Gastroesophageal sphincter (tissue), 4 donors: ENCODE data around the gene ROPN1. TPM values are rescaled to one million over a fixed set of nuclear protein-coding genes. Genes with fewer than 3 reads are reported as not detected.

Experiments used
- ATAC-seq: fragments of 150-250 bp; one replicate; pipeline ENCODE4 v1.9.1; 2016; ENCODE audit warnings: mild to moderate bottlenecking, moderate library complexity
- H3K27ac ChIP-seq, 4 donors: fragments of 200-600 bp; sonication (generic) in 3 of 4; 1 replicate in 3 of 4; 2 replicates in 1 of 4; pipeline ENCODE4 v1.5.1; 2016 to 2019
- H3K27me3 ChIP-seq: fragments of 200-600 bp; sonication (generic); one replicate; pipeline ENCODE4 v1.5.1; 2019
- H3K36me3 ChIP-seq, 2 donors: fragments of 200-600 bp; sonication (generic); one replicate each; pipeline ENCODE4 v1.5.1; 2019; ENCODE audit warnings: control low read depth in 1 of 2
- H3K4me1 ChIP-seq, 3 donors: fragments of 200-600 bp; sonication (generic); 1 replicate in 2 of 3; 2 replicates in 1 of 3; pipeline ENCODE4 v1.5.1; 2016 to 2019; ENCODE audit warnings: control low read depth in 2 of 3
- H3K4me3 ChIP-seq, 2 donors: fragments of 200-600 bp; sonication (generic); one replicate each; pipeline ENCODE4 v1.5.1; 2019; ENCODE audit warnings: mild to moderate bottlenecking in 1 of 2, moderate library complexity in 1 of 2
- H3K9me3 ChIP-seq, 3 donors: fragments of 200-600 bp; sonication (generic); one replicate each; pipeline ENCODE4 v1.5.1; 2017 to 2019; ENCODE audit warnings: control low read depth in 2 of 3
- EP300 ChIP-seq: sonication (generic); formaldehyde crosslinking; IDR thresholded peaks from one replicate; pipeline ENCODE4 v1.6.1; 2017; ENCODE audit warnings: antibody characterized with exemption, mild to moderate bottlenecking
- POLR2A ChIP-seq, 2 donors: fragments of 450-650 bp; IDR thresholded peaks; one replicate each; pipeline ENCODE4 v1.6.1; 2017; ENCODE audit warnings: antibody characterized with exemption in 2 of 2, mild to moderate bottlenecking in 2 of 2, moderate library complexity in 1 of 2
- POLR2AphosphoS5 ChIP-seq: sonication (generic); formaldehyde crosslinking; IDR thresholded peaks from one replicate; pipeline ENCODE4 v1.6.1; 2017; ENCODE audit warnings: antibody characterized with exemption
- WGBS, 2 donors: methylation state at CpG; one replicate each; pipeline ENCODE4 v1.1.5; 2018; ENCODE audit warnings: low coverage in 1 of 2; 5-methylcytosine and 5-hydroxymethylcytosine counted together
- total RNA-seq, 4 donors: library from RNA; depleted of rRNA; stranded (reverse); fragments of >200 nt; gene quantifications; one replicate each; pipeline ENCODE4 v1.1.0, GENCODE V29; 2016
- TF ChIP-seq, protein P1 (sequence below), 4 experiments: fragments of 200-600 bp in 2 of 4; fragments of 450-650 bp in 2 of 4; sonication (generic) in 1 of 4; IDR thresholded peaks; one replicate each; pipeline ENCODE4 v1.5.1; 2017 to 2019; ENCODE audit warnings: antibody characterized with exemption in 4 of 4, mild to moderate bottlenecking in 2 of 4, moderate library complexity in 2 of 4

ROPN1 gene
- total RNA-seq, 4 donors from 2014 or later: 0.93 TPM; not detected in 3

DNA sequence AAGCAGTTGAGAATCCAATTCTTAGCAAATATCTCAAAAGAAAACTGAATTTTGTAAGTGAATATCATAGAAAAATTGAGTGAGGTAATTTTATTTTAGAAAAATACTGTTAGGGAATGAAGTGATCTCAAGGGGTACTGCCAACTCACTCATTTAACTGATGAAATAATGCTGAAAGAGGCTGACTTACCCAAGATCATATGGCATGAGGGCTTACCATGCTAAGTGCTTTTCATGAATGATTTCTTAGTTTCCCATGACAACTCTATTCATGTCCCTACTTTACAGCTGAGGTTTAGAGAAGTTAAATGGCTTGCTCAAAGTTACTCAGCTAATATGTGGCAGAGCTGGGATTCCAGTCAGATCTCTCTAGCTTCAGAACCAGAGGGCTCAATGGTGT is 61.5 kb downstream of the ROPN1 start:
- H3K36me3 ChIP-seq: peaks cover 3 to 48% of the 10 kb centered on the region in 2 donors
- TF ChIP-seq EP300: no peak
- no peak for TF ChIP-seq POLR2AphosphoS5
- TF ChIP-seq, protein P1, sequence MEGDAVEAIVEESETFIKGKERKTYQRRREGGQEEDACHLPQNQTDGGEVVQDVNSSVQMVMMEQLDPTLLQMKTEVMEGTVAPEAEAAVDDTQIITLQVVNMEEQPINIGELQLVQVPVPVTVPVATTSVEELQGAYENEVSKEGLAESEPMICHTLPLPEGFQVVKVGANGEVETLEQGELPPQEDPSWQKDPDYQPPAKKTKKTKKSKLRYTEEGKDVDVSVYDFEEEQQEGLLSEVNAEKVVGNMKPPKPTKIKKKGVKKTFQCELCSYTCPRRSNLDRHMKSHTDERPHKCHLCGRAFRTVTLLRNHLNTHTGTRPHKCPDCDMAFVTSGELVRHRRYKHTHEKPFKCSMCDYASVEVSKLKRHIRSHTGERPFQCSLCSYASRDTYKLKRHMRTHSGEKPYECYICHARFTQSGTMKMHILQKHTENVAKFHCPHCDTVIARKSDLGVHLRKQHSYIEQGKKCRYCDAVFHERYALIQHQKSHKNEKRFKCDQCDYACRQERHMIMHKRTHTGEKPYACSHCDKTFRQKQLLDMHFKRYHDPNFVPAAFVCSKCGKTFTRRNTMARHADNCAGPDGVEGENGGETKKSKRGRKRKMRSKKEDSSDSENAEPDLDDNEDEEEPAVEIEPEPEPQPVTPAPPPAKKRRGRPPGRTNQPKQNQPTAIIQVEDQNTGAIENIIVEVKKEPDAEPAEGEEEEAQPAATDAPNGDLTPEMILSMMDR (IDR thresholded peaks at IDR 0.05): no peak
- TF ChIP-seq POLR2A (IDR thresholded peaks at IDR 0.05): no peak
- H3K27me3 ChIP-seq: no peaks in the 10 kb centered on the region
- H3K9me3 ChIP-seq: no peaks in the 10 kb centered on the region
- H3K27ac ChIP-seq: no peak overlapping the region
- ATAC-seq: no peak
- H3K4me1 ChIP-seq: no peaks in the 10 kb centered on the region
- H3K4me3 ChIP-seq: no peak overlapping the region

DNA sequence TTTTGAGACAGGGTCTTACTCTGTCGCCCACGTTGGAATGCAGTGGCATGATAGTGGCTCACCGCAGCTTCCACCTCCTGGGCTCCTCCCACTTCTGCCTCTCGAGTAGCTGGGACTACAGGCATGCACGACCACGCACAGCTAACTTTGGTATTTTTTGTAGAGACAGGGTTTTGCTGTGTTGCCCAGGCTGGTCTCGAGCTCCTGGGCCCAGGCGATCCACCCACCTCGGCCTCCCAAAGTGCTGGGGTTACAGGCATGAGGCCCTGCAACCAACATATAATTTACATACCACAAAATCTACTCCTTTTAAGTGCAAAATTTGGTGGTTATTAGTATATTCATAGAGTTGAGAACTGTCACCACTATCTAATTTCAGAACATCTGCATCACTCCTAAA is 62.6 kb downstream of the ROPN1 start:
- WGBS, 2 donors: 96 to 98% methylated on average over 7 of the region's 9 CpGs
- TF ChIP-seq, protein P1 (IDR thresholded peaks at IDR 0.05): no peak
- TF ChIP-seq POLR2A (IDR thresholded peaks at IDR 0.05): no peak
- TF ChIP-seq POLR2AphosphoS5: no peak
- no peak for TF ChIP-seq EP300
- H3K36me3 ChIP-seq: peaks cover 3 to 54% of the 10 kb centered on the region in 2 donors
- no peaks in the 10 kb centered on the region for H3K4me1 ChIP-seq
- no peak overlapping the region for H3K4me3 ChIP-seq
- no peak for ATAC-seq
- H3K9me3 ChIP-seq: no peaks in the 10 kb centered on the region
- no peaks in the 10 kb centered on the region for H3K27me3 ChIP-seq
- H3K27ac ChIP-seq: no peak overlapping the region

DNA sequence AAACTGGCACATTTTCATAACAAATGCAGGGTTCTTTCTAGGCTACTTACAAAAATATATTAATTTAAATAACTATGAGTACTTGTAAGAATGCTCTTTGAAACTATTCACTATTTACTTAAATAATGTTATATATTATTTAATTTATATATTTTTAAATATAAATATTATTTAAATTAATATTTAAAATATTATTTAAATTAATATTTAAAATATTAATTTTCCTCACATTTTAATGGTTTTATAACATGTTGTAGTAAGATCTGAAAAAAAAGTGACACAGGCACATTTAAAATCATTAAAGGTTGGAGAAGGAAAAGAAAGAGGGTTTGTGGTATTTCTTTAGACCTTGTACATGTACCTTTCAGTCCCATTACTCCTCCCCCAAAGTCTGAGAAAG is 65.5 kb downstream of the ROPN1 start:
- ATAC-seq: no peak
- Histone ChIP-seq H3K27ac (no peak overlapping the region), H3K4me3 (no peak overlapping the region), H3K36me3 (peaks cover 3 to 44% of the 10 kb centered on the region in 2 donors), H3K9me3 (peaks cover 0 to 7% (median 0%) of the 10 kb centered on the region in 3 donors), H3K27me3 (no peaks in the 10 kb centered on the region), H3K4me1 (no peaks in the 10 kb centered on the region)
- TF ChIP-seq, protein P1 (IDR thresholded peaks at IDR 0.05): no peak
- TF ChIP-seq EP300 (no peak), POLR2A (IDR thresholded peaks at IDR 0.05) (no peak), POLR2AphosphoS5 (no peak)

DNA sequence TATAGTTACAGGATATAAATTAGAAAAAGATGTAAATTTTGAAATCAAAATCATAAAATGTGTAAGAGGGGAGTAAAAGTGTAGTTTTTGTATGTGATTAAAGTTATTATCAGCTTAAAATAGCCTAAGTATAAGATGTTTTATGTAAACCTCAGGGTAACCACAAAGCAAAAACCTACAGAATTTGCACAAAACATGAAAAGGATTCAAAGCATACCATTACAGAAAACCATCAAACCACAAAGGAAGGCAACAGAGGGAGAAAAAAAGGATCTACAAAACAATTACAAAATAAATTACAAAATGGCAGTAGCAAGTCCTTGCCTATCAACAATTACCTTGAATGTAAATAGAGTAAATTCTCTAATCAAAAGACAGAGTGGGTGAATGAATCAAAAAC is 71.1 kb downstream of the ROPN1 start:
- no peak for ATAC-seq
- no peak overlapping the region for H3K4me3 ChIP-seq
- H3K27me3 ChIP-seq: no peaks in the 10 kb centered on the region
- H3K9me3 ChIP-seq: peaks cover 0 to 22% (median 0%) of the 10 kb centered on the region in 3 donors
- H3K36me3 ChIP-seq: peaks cover 0 to 52% of the 10 kb centered on the region in 2 donors
- H3K27ac ChIP-seq: no peak overlapping the region
- TF ChIP-seq POLR2A (IDR thresholded peaks at IDR 0.05) (no peak), POLR2AphosphoS5 (no peak), EP300 (no peak)
- TF ChIP-seq, protein P1 (IDR thresholded peaks at IDR 0.05): no peak
- no peaks in the 10 kb centered on the region for H3K4me1 ChIP-seq

DNA sequence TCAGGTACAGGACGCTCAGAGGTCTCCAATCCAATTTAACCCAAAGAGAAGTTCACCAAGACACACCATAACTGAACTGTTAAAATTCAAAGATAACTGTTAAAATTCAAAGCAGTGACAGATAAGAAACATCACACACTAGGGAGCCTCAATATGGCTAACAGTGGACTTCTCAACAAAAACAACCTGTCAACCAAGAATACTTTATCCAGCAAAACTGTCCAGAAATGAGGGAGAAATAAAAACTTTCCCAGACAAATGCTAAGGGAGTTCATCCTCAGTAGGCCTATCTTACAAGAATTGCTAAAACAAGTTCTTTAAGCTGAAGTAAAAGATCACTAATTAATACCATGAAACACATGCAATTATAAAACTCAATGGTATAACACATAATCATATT is 71.5 kb downstream of the ROPN1 start:
- no peak overlapping the region for H3K4me3 ChIP-seq
- H3K9me3 ChIP-seq: peaks cover 0 to 22% (median 0%) of the 10 kb centered on the region in 3 donors
- no peaks in the 10 kb centered on the region for H3K27me3 ChIP-seq
- ATAC-seq: no peak
- no peak overlapping the region for H3K27ac ChIP-seq
- WGBS, 2 donors: 100% methylated on average over 1 of the region's 1 CpG
- no peaks in the 10 kb centered on the region for H3K4me1 ChIP-seq
- TF ChIP-seq POLR2A (IDR thresholded peaks at IDR 0.05): no peak
- TF ChIP-seq, protein P1 (IDR thresholded peaks at IDR 0.05): no peak
- TF ChIP-seq EP300: no peak
- no peak for TF ChIP-seq POLR2AphosphoS5
- peaks cover 0 to 50% of the 10 kb centered on the region in 2 donors for H3K36me3 ChIP-seq
